Glomerular visceral epithelial cell (primary cell): Measurements from ENCODE around the gene AGXT.
A peak's percentile ranks its signal among the peaks of the same experiment; 100 is the strongest.
"Not testable (repeated sequence)": the region's sequence is repeated elsewhere in the genome, so short reads cannot be mapped to it uniquely, and the experiment has no call there.

ENCODE experiments used
- DNase-seq: peaks from one replicate; pipeline ENCODE4 v3.0.0-alpha.2; 2016; ENCODE audit errors: extremely low spot score

The AGXT gene

GRCh38 chr2:240840435-240841060 lies 28.1 kb upstream of the AGXT start:
- peak; percentile 72 for DNase-seq

DNA sequence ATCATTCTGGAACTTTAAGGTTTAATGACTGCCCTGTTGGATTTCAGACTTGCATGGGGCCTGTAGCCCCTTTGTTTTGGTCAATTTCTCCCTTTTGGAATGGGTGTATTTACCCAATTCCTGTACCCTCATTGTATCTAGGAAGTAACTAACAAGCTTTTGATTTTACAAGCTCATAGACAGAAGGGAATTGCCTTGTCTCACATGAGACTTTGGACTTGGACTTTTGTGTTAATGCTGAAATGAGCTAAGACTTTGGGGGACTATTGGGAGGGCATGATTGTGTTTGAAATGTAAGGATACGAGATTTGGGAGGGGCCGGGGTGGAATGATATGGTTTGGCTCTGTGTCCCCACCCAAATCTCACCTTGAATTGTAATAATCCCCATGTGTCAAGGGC lies 22.3 kb upstream of the AGXT start:
- DNase-seq = not testable (repeated sequence)

DNA sequence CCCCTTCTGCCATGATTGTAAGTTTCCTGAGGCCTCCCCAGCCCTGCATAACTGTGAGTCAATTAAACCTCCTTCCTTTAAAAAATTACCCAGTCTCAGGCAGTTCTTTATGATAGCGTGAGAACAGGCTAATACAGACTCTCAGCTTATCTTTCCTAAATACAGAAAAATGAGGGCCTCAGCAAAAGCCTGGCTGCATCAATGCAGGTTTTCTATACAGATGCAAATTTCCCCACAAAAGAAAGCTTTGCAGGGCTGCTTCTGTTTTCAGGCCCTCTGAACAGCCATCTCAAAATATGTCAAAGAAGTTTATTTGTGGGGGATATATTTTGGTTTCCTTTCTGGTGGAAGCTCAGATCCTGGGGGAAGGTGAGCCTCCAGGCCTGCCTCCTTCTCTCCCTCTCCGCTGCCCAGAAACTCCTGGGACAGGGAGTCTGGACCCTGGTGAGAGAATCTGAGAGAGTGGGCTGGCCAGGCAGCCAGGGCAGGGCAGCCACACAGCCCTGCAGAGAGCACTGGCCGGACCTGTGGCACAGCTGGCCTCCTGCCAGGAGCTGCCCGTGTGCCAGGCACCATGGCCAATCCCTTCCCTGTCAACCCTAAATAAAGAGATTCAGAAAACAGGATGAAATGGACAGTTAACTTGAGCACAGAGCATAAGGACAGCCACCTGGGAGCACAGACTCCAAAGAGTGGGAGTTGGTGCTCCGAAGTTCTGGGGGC lies 21.6 kb upstream of the AGXT start:
- no peak for DNase-seq

DNA sequence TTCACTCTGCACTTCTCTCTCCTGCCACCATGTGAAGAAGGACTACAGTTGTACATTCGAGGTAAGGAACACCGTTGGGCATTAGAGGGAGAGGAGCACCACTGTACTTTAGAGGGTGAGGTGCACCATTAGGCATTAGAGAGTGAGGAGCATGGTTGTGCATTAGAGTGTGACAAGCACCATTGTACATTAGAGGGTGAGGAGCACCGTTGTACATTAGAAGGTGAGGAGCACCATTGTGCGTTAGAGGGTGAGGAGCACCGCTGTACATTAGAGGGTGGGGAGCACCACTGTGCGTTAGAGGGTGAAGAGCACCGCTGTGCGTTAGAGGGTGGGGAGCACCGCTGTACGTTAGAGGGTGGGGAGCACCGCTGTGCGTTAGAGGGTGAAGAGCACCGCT lies 20.8 kb upstream of the AGXT start:
- no peak for DNase-seq

GRCh38 chr2:240848900-240849680 lies 19.5 kb upstream of the AGXT start:
- DNase-seq = no peak

DNA sequence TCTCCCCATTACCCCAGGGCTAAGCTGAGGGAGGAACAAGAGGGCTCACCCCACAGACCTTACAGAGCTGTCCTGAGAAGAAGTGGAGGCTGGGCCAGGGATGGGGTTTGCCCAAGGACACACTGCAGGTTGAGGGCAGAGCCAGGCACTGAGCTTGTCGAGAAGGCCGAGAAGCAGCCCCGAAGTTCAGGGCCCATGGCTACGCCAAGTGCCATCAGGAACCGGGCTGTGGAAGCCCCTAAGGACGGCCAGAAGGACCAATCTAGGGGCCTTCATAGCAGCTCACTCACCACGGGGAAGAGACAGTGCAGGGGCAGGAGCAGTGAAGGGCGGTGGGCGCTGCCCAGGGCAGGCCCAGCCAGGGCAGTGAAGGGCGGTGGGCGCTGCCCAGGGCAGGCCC lies 18.6 kb upstream of the AGXT start:
- DNase-seq = no peak

DNA sequence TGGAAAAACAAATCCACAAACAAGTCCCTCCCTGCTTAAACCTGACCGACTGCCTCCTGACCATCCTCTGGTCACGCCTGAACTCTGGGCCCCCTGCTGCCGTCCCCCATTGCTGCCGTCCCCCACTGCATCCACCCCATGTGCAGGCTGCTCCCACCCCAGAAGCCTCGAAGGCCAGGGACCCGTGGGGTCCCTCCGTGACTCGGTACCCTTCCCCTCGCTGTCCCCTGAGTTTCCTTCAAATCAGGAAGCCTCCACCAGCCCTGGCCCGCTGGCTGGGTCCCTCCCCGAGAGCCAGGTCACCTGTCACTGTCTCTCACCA lies 17.9 kb upstream of the AGXT start:
- no peak for DNase-seq

DNA sequence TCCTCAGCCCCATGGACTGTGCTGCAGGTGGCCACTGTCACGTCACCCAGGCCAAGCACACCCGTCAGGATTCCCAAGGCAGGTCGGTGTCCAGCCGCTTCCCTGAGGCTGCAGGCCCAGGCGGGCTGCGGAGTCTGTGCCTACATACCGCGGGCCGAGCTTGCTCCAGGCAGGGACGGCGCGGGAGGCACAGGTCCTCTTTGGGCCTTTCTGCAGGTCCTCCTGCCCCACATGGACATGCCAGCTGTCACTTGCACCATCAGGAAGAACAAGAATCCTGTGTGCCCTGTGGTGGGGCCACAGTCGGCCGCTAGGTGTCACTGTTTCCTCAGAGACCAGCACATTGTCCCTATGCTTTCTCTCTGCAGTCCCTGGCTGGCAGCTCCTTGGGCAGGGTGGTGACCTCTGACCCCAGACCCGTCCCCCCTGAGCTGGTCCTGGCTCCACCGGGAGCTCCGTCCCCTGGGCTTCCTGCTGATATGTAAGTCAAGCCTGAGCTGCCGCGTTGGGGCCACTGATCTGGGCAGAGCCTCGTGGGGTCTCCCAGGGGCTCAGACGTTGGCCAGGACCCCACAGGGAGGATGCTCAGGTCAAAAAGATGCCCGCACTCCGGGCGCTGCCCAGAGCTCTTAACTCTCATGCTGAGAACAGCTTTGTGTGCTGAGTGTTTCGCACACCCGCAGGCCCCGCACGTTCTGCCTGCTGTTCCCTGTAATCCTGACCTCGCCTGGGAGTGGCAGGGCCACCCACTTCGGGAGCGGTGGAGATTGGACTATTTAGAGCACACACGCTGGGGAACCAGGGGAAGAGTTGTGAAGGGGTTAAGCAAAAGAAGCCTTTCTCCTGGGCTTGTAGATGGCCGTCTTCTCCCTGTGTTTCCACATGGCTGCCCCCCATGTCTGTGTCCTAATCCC lies 17.3 kb upstream of the AGXT start:
- peak; percentile 74 for DNase-seq

DNA sequence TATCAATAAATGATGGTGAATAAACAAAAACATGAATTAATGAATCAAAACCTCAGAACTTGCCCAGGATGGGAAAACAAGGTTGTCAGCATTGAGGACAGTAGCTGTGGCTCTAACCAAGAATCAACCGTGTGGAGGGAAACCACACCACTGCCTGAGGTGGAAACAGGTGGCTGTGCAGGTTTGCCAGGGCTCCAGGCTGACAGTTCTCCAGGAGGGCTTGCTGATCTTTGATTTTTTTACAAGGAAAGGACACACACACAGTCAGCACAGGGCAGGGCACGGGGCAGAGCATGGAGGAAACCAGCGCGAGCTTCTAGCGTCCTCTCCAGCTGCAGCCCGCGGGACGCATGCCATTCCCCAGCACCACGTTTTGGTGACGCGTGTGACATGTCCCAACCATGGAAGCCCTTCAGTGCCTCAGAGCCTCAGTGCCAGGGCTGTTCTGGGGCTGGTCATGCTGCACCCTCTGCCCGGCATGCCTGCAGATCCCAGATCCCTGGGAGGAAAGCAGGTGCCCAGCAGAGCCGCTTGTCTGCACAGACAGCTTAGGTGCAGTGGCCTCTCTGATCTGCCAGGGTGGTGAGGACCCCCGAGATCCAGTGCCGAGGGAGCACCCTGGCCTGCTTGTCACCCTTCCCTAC lies 15.8 kb upstream of the AGXT start:
- no peak for DNase-seq

GRCh38 chr2:240855670-240856069 lies 13.0 kb upstream of the AGXT start:
- DNase-seq = no peak

DNA sequence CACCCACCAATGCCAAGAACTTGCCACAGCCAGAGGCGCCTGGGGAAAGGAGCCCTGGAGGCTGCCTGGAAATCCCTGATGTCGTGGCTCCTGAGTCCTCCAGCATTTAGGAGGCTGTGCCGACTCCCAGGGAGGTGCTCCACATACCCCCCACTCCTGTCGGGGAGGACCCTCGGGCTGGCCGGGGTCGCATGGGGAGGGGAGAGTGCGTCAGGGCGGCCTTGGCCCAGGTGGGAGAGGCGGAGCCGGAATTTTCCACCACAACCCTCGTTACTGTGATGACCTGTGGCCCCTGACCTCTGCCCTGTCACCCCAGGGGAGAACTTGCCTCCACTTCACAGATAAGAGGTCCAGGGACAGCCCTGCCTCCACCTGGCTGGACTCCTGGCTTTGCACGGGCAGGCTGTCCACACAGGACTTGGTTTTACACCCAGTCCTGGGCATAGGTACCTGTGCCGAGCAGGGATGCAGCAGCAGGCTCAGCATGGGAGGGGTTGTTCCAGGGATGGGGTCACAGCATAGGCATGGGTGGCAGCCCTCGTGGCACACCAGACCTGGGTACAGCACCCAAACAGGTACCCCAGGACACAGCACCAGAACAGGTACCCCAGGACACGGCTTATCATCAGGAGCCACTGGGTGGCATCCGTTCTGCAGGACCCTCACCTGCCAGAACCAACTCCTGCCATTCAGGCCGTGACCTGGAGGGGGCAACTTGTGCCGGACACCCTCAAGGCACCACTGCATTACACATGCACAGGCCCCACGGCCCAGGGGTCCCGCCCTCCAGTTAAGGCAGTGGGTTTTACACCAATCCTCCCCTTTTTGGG lies 12.3 kb upstream of the AGXT start:
- DNase-seq = no peak

GRCh38 chr2:240857039-240858008 lies 11.3 kb upstream of the AGXT start:
- no peak for DNase-seq

DNA sequence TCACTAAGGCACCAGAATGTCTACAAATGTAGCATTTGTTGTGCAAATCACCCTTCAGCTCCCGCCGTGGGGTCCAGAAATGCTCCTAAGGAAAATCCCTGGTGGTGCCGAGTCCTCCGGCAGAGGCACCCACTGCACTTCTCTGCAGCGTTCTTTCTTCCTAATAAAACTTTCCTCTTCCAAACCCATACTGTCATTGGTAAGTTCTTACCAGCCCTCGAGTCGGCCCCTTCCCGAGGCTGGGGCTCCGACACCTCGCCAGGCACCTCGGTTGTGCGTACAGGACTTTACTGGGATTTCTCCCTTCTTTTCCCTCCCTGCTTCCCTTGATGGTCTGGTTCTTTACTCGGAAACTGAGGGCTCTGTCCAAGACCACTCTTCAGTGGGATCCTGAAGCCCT lies 10.3 kb upstream of the AGXT start:
- DNase-seq = no peak

GRCh38 chr2:240858871-240859270 lies 9.8 kb upstream of the AGXT start:
- no peak for DNase-seq

GRCh38 chr2:240861547-240861946 lies 7.1 kb upstream of the AGXT start:
- DNase-seq = no peak

DNA sequence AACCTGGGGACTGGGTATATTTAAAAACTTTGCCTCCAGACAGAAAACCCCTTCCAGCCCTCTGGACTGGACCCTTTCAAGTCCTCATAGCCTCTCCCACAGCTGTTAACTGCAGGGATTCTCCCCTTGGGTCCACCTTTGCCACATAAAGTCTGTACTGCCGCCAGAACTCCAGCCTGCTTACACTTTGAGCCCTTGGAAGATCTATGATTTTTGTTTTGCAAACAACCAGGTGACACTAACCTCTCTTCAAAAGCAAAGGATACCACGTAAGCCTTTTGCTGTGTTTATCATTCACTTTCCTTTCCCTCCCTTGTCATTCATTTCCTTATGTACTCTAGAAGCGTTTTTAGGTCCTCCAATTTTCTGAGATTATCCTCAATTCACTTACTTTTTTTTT lies 4.1 kb upstream of the AGXT start:
- no peak for DNase-seq

DNA sequence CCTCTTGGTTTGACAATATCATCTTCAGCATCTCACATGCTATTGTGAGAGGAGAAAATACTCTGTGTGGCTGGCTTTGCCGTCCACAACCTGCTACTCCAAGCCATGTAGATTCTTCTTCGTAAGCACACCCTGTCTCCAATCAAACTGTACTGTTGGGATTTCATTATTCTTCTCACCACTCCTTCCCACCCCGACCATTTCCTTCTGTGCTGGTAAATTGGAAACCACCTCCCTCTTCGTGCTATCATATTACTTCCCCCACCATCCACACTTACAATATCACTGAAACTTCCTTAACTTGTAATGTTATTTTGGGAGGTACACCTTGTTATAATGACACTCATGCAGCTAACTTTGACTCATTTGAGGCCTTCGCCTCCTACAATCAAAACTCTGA lies 3.2 kb upstream of the AGXT start:
- DNase-seq = no peak

DNA sequence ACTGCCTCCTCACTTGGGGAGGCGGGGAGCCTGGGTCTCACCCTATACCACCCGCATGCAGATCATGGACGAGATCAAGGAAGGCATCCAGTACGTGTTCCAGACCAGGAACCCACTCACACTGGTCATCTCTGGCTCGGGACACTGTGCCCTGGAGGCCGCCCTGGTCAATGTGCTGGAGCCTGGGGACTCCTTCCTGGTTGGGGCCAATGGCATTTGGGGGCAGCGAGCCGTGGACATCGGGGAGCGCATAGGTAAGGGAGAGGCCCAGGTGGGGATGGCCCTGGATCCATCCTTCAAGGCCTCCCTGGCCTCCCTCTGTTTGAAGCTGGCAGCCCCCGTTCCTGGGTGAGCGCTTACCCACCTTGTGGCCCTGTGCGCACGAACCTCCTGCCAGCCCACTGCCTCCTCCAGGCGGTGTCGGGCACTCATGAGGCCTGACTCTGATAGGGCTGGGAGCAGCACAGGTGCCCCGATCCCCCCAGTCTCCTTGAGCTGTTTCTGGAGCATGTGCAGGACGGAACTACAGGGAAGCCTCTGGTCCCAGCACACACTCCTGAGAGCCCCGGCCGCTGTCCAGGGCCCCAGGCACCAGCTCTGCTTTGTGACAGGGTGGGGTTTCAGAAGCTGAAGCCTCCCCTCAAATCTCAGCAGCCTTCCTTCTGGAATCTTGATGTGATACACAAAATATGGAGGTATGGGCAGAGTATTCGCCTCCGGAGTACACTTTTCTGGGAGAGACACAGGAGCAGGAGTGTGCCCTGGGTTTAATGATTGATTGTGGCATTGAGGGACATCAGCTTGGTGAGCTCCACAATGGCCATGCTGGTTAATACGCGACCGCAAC lies 708 bp downstream of the AGXT start:
- no peak for DNase-seq
